Body of pancreas (tissue), 4 donors: ENCODE data around the gene LYPD5.

Experiments
- CTCF ChIP-seq, 7 experiments: fragments of 450-650 bp in 4 of 7; fragments of 200-600 bp in 3 of 7; sonication (generic) in 3 of 7; IDR thresholded peaks; one replicate each; pipeline ENCODE4 v1.5.1; 2016 to 2019; ENCODE audit warnings: antibody characterized with exemption in 7 of 7
- POLR2A ChIP-seq, 3 donors: fragments of 450-650 bp; IDR thresholded peaks; one replicate each; pipeline ENCODE4 v1.6.1; 2016; ENCODE audit warnings: antibody characterized with exemption in 3 of 3, mild to moderate bottlenecking in 2 of 3

- TF ChIP-seq CTCF (IDR thresholded peaks at IDR 0.05) (no peak), POLR2A (IDR thresholded peaks at IDR 0.05) (no peak)
Observed at GRCh38 chr19:43765109-43765876, 37.0 kb downstream of the LYPD5 start.
